ENCODE measurements around the gene SLC4A8.

SLC4A8 gene

DNA sequence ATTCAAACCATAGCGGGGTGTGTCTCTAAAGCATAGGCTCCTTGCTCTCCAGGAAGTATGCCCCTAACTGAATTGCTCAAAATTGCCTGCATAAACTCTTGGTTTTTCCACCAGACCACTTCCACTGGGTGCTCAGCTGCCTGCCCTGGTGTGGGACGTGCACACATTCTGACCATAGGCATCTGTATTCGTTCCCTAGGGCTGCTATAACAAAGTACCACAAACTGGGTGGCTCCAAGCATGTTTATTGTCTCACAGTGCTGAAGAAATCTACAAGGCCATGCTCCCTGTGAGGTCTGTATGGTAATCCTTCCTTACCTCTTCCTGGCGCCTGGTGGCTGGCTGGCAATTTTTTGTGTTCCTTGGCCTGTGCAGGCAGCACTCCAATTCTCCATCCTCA lies 17.0 kb upstream of the SLC4A8 start:
- in situ Hi-C loops (cut with HindIII; ENCODE audit: low sequenced_read_pairs), result no loop called here
- H3K4me3 ChIP-seq (ENCODE audit: low read depth, low read length), result no peak overlapping the region
- TF ChIP-seq, protein P1, sequence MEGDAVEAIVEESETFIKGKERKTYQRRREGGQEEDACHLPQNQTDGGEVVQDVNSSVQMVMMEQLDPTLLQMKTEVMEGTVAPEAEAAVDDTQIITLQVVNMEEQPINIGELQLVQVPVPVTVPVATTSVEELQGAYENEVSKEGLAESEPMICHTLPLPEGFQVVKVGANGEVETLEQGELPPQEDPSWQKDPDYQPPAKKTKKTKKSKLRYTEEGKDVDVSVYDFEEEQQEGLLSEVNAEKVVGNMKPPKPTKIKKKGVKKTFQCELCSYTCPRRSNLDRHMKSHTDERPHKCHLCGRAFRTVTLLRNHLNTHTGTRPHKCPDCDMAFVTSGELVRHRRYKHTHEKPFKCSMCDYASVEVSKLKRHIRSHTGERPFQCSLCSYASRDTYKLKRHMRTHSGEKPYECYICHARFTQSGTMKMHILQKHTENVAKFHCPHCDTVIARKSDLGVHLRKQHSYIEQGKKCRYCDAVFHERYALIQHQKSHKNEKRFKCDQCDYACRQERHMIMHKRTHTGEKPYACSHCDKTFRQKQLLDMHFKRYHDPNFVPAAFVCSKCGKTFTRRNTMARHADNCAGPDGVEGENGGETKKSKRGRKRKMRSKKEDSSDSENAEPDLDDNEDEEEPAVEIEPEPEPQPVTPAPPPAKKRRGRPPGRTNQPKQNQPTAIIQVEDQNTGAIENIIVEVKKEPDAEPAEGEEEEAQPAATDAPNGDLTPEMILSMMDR (IDR thresholded peaks at IDR 0.05; ENCODE audit: low read depth, low read length, missing control alignments), result no peak
- no peak for DNase-seq (ENCODE audit: low read depth)

DNA sequence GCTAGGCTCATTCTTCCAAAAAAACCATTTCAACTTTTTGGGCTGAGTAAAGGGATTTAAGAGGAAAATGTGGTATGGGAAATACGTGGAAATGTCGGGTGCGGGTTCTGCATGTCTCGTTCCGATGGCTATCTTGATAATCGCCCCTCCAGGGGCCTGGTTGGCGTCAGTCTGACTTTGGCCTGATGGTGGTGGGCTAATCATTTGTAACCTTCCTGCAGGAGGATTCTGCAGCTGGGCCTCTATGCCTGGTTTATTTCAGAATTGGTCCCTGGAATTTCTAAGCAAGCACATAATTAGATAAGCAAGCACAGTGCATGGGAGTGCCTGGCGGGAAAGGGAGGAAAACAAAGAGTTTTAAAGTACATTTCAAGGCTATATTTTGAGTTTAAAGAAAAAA lies 14.8 kb upstream of the SLC4A8 start:
- in situ Hi-C loops (cut with HindIII; ENCODE audit: low sequenced_read_pairs), result no loop called here
- DNase-seq (ENCODE audit: low read depth), result no peak
- TF ChIP-seq, protein P1 (IDR thresholded peaks at IDR 0.05; ENCODE audit: low read depth, low read length, missing control alignments), result no peak
- no peak overlapping the region for H3K4me3 ChIP-seq (ENCODE audit: low read depth, low read length)

DNA sequence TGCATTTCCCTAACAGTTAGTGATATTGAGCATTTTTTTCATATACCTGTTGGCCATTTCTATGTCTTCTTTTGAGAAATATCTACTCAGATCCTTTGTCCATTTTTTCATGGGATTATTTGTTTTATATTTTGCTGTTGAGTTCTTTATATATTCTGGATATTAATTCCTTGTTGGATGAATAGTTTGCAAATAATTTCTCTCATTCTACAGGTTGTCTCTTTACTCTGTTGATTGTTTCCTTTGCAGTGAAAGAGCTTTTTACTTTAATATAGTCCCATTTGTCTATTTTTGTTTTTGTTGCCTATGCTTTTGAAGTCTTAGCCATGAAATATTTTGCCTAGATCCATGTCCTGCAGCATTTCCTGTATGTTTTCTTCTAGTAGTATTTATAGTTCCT lies 11.5 kb upstream of the SLC4A8 start:
- no peak for DNase-seq (ENCODE audit: low read depth)
- no peak overlapping the region for H3K4me3 ChIP-seq (ENCODE audit: low read depth, low read length)
- TF ChIP-seq, protein P1 (IDR thresholded peaks at IDR 0.05; ENCODE audit: low read depth, low read length, missing control alignments), result no peak
- in situ Hi-C loops (cut with HindIII; ENCODE audit: low sequenced_read_pairs), result no loop called here

DNA sequence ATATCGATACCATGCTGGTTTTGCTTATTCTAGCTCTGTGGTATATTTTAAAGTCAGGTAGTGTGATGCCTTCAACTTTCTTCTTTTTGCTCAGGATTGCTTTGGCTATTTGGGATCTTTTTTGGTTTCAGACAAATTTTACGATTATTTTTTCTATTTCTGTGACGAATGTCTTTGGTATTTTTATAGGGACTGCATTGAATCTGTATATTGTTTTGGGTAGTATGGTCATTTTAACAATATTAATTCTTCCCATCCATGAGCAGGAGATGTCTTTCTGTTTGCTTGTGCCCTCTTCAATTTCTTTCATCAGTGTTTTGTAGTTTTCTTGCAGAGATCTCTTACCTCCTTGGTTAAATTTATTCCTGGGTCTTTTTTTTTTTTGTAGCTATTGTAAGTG lies 10.8 kb upstream of the SLC4A8 start:
- no peak for DNase-seq (ENCODE audit: low read depth)
- in situ Hi-C loops (cut with HindIII; ENCODE audit: low sequenced_read_pairs), result no loop called here
- TF ChIP-seq, protein P1 (IDR thresholded peaks at IDR 0.05; ENCODE audit: low read depth, low read length, missing control alignments), result no peak
- no peak overlapping the region for H3K4me3 ChIP-seq (ENCODE audit: low read depth, low read length)

DNA sequence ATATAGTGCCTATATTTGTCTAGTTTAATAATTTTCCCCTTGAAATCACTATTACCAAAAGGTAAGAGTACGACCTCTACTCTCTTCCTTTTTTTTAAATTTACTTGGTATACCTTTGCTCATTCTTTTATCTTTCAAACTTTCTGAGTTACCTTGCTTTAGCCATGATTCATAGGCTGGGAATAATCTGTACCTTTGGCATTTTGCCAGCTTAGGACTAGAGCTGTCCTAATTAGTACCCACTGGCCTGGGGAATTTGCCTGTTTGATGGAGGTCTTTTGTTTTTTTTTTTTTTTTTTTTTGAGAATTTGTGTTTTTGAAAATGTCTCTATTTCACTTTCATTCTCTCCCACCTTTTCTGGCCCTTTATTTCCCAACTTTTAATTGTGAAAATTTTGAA lies 8.7 kb upstream of the SLC4A8 start:
- TF ChIP-seq, protein P1 (IDR thresholded peaks at IDR 0.05; ENCODE audit: low read depth, low read length, missing control alignments), result no peak
- in situ Hi-C loops (cut with HindIII; ENCODE audit: low sequenced_read_pairs), result no loop called here
- no peak for DNase-seq (ENCODE audit: low read depth)
- H3K4me3 ChIP-seq (ENCODE audit: low read depth, low read length), result no peak overlapping the region

DNA sequence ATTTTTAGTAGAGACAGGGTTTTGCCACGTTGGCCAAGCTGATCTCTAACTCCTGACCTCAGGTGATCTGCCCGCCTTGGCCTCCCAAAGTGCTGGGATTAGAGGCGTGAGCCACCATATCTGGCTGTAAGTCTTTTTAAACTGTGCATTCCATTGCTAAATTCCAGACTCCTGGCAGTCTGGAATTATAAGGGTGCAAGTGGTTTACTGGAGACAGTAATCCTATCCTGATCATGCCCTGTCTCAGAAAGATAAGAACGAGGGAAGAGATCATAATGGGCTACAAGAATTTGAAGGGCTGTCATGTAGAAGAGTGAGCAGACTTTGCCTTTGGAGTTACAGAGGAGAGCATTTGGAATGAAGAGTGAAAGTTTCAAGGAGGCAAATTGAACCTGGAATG lies 6.8 kb upstream of the SLC4A8 start:
- in situ Hi-C loops (cut with HindIII; ENCODE audit: low sequenced_read_pairs), result no loop called here

More for the DNA sequence above, 6.8 kb upstream of the SLC4A8 start:
- TF ChIP-seq, protein P1 (IDR thresholded peaks at IDR 0.05; ENCODE audit: low read depth, low read length, missing control alignments), result no peak
- no peak overlapping the region for H3K4me3 ChIP-seq (ENCODE audit: low read depth, low read length)
- no peak for DNase-seq (ENCODE audit: low read depth)
